ENCODE data around the gene ABCC2.
A peak's percentile ranks its signal among the peaks of the same experiment; 100 is the strongest.

The ABCC2 gene

GRCh38 chr10:99777918-99778714, 4.3 kb upstream of the ABCC2 start:
- DNase-seq, result no peak

- no peak for DNase-seq
These were observed 3.1 kb upstream of the ABCC2 start for GRCh38 chr10:99779335-99779734.

DNA sequence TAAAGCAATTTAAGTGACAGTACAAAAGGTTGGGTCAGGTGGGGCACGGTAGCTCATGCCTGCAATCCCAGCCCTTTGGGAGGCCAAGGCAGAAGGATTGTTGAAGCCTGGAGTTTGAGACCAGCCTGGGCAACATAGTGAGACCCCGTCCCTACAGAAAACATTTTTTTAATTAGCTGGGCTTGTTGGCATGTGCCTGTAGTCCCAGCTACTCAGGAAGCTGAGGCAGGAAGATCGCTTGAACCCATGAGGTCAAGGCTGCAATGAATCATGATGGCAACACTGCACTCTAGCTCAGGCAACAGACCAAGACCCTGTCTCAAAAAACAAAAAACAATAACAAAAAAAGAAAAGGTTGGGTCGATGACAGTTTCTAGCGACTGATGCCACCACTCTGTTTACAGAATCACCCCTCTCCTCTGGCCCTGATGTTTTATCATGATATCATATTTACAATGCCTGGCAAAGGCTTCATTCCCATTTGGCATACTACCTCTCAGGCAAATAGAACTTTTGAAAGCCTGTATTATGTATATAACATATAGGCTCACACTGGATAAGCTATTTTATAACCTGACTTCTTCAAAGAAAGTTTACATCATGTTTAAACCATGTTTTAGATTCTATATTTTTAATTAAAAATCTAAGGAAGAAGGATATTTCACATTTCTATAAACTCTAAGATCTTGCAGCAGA, 558 bp upstream of the ABCC2 start:
- DNase-seq, result no peak

GRCh38 chr10:99784016-99784726, 1.7 kb downstream of the ABCC2 start:
- DNase-seq, result no peak

DNA sequence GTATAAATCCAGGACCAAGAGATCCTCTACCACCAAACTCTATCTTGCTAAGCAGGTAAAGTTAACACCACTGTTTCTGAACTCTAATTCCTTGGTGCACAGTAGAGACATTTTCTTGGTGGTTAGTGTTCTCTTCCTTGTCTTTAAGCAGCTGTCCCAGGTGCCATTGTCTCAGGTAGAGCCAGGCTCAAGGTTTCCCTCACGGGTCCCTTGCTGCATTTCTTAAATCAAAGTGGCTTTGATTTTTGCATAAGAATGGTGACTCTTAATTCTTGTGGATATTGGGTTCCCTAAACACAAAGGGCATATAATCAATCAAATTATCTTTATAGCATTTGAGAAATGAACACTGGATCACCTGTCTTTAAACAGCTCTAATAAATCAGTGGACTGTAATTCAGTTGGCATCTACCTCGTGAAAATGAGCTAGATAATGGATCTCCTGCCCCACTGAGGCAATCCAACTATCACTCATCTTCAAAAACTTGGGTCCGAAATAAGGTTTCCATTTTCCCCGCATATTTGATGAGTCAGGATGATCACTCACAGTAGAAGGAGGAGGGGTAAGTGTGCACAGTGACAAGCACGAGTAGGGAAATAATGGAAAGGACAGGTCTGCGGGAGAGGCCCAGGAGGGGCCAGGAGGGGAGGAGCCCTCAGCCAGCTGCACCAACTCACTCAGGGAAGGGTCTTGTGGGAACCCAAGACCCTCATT, 2.4 kb downstream of the ABCC2 start:
- no peak for DNase-seq

- DNase-seq, result no peak
These were observed 3.2 kb downstream of the ABCC2 start for GRCh38 chr10:99785646-99786045.

- no peak for DNase-seq
These were observed 4.9 kb downstream of the ABCC2 start for GRCh38 chr10:99787311-99787710.

GRCh38 chr10:99787782-99788445, 5.5 kb downstream of the ABCC2 start:
- DNase-seq, result no peak

DNA sequence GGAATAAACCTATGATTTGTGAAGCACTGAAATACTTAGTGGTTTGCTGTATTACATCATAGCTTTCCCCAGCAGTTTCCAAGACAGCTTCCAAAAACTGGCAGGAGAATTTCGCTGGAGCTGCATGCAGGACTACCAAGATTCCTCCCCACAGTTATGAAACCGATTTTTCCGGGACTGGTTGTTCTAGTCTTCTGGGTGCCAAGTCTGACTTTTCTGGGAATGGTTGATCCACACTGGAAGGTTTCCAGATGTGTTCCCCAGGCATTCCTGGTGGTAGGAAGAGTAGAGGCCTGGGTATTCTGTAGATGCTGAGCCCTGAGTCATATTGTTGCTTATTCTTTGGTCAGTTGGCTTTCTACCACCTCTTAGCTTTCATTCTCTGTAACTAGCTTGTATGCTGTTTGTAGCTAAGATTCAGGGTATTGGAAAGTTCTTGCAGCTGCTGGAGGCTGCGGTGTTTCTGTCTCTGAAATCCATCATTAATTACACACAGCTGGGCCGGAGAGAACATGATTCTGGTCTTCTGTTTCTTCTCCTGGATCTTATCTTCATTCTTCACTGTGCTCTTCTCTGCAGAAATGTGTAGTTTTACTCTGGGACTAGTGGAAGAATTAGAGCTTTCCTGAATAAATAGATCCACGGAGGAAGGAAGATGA, 6.3 kb downstream of the ABCC2 start:
- DNase-seq, result peak; percentile 8

- DNase-seq, result no peak
These were observed 9.4 kb downstream of the ABCC2 start for GRCh38 chr10:99791831-99792230.

- DNase-seq, result no peak
These were observed 11.4 kb downstream of the ABCC2 start for GRCh38 chr10:99793819-99794218.

DNA sequence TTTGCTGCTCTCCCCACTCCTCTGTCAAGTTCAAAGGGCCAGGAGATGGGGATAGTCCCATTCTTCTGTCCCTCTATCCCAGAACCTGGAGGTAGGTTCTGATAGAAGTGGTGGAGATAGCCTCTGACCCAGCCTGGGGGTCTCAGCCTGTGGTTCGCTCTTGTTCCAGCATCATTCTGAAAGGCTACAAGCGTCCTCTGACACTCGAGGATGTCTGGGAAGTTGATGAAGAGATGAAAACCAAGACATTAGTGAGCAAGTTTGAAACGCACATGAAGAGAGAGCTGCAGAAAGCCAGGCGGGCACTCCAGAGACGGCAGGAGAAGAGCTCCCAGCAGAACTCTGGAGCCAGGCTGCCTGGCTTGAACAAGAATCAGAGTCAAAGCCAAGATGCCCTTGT, 14.5 kb downstream of the ABCC2 start:
- no peak for DNase-seq

DNA sequence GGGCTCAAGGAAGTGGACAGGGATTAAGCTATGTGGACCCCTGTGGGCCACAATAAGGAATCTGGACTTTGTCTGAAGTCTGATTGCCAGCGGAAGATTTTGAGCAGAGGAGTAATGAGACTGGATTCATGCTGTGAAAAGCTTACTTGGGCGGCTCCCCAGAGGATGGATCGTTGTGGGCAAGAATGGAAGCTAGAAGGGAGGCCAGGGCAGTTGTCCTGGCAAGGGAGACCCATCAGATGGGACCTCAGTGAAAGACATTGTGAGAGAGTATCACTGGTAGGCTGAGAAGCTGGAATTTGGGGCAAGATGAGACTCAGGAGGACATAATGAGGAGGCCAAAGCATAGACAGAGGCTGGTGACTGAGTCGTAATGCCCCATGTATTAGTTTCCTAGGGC, 15.6 kb downstream of the ABCC2 start:
- DNase-seq, result no peak

DNA sequence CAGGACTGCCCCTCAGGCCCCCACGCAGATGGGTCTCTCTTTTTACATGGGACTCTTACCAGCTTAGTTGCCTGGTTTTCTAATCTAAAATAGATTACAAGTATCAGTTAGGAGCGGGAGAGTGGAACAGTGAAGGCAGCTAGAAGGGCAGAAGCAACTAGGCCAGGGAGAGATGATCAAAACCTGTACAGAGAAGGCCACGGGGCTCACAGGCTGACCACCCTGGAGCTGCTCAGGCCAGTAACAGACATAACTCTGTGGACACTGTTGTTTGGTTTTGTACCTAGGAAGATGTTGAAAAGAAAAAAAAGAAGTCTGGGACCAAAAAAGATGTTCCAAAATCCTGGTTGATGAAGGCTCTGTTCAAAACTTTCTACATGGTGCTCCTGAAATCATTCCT, 16.5 kb downstream of the ABCC2 start:
- DNase-seq, result no peak

DNA sequence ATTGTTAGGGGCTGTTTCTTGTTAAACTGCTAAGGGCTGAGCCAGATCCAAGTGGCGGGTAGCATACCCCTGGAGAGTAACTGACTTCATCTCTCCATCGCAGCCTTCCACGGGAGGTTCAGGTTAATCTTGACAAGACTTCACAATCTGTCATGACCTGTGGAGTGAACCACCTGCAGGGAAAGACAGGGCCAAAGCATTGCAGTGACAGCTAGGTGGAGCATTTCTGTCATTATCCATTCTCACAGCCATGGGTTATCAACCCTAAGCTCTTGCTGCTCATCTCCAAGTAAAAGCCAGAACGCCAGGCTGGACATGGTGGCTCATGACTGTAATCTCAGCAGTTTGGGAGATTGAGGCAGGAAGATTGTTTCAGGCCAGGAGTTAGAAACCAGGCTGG, 17.2 kb downstream of the ABCC2 start:
- no peak for DNase-seq

GRCh38 chr10:99804471-99804870, 22.0 kb downstream of the ABCC2 start:
- no peak for DNase-seq

- no peak for DNase-seq
These were observed 22.8 kb downstream of the ABCC2 start for GRCh38 chr10:99805190-99805589.

GRCh38 chr10:99806091-99806490, 23.7 kb downstream of the ABCC2 start:
- no peak for DNase-seq

- DNase-seq, result no peak
These were observed 25.3 kb downstream of the ABCC2 start for GRCh38 chr10:99807786-99808185.

GRCh38 chr10:99808270-99808669, 25.8 kb downstream of the ABCC2 start:
- no peak for DNase-seq

- no peak for DNase-seq
These were observed 27.0 kb downstream of the ABCC2 start for GRCh38 chr10:99809481-99809880.

All from eye (tissue), 1 donor.